Neutrophil (primary cell): ENCODE measurements around the gene MFSD1.

Experiments
- H3K27ac ChIP-seq: fragments of 200-600 bp; sonication (generic); 2 replicates; pipeline ENCODE4 v1.5.1; 2016; ENCODE audit warnings: mild to moderate bottlenecking, moderate library complexity
- H3K27me3 ChIP-seq: fragments of 200-600 bp; sonication (generic); 2 replicates; pipeline ENCODE4 v1.6.0; 2016; ENCODE audit warnings: mild to moderate bottlenecking
- H3K36me3 ChIP-seq: fragments of 200-600 bp; sonication (generic); 2 replicates; pipeline ENCODE4 v1.5.1; 2017
- H3K4me1 ChIP-seq, 2 experiments: fragments of 200-600 bp in 1 of 2; sonication (generic) in 1 of 2; 1 replicate in 1 of 2; 2 replicates in 1 of 2; pipeline versions ENCODE4 v1.5.1 to v1.6.1; 2013 to 2016; ENCODE audit warnings: low read depth in 1 of 2, low read length in 1 of 2, mild to moderate bottlenecking in 1 of 2, moderate library complexity in 1 of 2; ENCODE audit not compliant: control insufficient read depth in 1 of 2, insufficient read depth in 1 of 2
- H3K4me3 ChIP-seq, 2 experiments: fragments of 200-600 bp in 1 of 2; sonication (generic) in 1 of 2; 1 replicate in 1 of 2; 2 replicates in 1 of 2; pipeline ENCODE4 v1.5.1; 2013 to 2016; ENCODE audit warnings: low read depth in 1 of 2, low read length in 1 of 2, mild to moderate bottlenecking in 1 of 2, moderate library complexity in 1 of 2
- H3K9me3 ChIP-seq: fragments of 200-600 bp; sonication (generic); 2 replicates; pipeline ENCODE4 v1.5.1; 2016
- TF ChIP-seq, protein P1 (sequence below): fragments of 200-600 bp; sonication (generic); IDR thresholded peaks from 2 replicates; pipeline ENCODE4 v1.5.1; 2016; ENCODE audit warnings: antibody characterized with exemption

The MFSD1 gene

DNA sequence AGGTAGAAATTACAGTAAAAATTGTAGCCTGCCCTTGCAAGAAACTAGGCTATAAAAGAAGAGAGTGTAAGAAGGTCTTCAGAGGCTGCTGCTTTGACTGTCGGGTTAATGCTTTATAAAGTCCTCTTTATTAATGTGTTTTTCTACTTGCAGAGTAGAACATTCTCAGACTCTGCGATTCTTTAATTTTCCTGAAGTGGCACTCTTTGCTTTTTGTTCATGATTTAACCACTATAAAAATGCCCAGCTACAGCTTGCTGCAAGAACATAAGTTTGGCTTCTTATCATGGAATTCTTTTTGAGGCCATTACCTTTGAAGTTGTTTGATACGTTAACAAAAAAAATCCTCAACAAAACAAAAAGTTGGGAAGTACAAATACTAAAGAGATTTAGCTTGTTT lies 33.8 kb downstream of the MFSD1 start:
- peaks cover 27% of the 10 kb centered on the region for H3K36me3 ChIP-seq

DNA sequence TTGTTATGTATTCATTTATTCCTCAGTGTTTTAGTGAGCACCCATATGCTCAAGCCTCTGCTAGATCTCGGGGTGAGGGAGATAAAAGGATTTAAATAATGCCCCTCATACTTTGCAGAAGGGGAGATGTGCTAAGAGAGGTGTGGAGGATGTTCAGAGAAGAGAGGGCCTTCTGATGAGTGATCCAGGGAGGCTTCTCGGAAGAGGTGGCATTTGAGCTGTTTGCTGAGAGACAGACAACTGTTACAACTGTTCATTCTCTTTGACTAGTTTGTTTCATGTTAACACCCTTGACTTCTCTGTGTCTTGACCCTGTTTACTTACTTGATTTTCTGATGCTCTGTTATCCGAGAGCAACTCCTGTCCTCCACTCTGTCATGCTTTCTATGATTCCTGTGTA lies 34.5 kb downstream of the MFSD1 start:
- no peak overlapping the region for H3K4me3 ChIP-seq
- no peaks in the 10 kb centered on the region for H3K4me1 ChIP-seq
- no peak overlapping the region for H3K27ac ChIP-seq
- TF ChIP-seq, protein P1, sequence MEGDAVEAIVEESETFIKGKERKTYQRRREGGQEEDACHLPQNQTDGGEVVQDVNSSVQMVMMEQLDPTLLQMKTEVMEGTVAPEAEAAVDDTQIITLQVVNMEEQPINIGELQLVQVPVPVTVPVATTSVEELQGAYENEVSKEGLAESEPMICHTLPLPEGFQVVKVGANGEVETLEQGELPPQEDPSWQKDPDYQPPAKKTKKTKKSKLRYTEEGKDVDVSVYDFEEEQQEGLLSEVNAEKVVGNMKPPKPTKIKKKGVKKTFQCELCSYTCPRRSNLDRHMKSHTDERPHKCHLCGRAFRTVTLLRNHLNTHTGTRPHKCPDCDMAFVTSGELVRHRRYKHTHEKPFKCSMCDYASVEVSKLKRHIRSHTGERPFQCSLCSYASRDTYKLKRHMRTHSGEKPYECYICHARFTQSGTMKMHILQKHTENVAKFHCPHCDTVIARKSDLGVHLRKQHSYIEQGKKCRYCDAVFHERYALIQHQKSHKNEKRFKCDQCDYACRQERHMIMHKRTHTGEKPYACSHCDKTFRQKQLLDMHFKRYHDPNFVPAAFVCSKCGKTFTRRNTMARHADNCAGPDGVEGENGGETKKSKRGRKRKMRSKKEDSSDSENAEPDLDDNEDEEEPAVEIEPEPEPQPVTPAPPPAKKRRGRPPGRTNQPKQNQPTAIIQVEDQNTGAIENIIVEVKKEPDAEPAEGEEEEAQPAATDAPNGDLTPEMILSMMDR = no peak
- H3K27me3 ChIP-seq = no peaks in the 10 kb centered on the region
- H3K9me3 ChIP-seq = no peaks in the 10 kb centered on the region
- H3K36me3 ChIP-seq = peaks cover 21% of the 10 kb centered on the region

More for the DNA sequence above, 33.8 kb downstream of the MFSD1 start:
- Histone ChIP-seq H3K4me3 (no peak overlapping the region), H3K27ac (no peak overlapping the region), H3K4me1 (no peaks in the 10 kb centered on the region), H3K27me3 (no peaks in the 10 kb centered on the region), H3K9me3 (no peaks in the 10 kb centered on the region)
- TF ChIP-seq, protein P1 = no peak

DNA sequence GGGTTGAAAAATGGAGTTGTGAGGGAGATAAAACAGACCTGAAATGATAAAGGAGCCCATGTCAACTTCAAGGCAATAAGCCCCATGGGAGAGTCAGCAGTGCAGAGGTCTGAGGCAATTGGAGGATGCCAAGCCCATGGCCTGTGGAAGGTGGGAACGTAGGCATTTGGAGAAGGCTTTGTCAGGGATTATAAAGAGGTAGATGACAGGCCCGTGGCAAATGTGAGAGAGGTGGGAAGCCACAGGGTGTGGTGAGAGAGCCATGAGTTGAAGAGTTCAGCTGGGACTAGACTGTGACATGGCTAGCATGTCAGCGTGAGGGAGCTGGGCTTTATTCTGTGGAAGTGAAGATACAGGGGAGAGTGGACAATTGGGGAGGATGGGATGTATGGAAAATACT lies 35.4 kb downstream of the MFSD1 start:
- Histone ChIP-seq H3K4me1 (no peaks in the 10 kb centered on the region), H3K9me3 (no peaks in the 10 kb centered on the region), H3K27ac (no peak overlapping the region), H3K36me3 (peaks cover 12% of the 10 kb centered on the region), H3K27me3 (no peaks in the 10 kb centered on the region), H3K4me3 (no peak overlapping the region)
- TF ChIP-seq, protein P1 = no peak

DNA sequence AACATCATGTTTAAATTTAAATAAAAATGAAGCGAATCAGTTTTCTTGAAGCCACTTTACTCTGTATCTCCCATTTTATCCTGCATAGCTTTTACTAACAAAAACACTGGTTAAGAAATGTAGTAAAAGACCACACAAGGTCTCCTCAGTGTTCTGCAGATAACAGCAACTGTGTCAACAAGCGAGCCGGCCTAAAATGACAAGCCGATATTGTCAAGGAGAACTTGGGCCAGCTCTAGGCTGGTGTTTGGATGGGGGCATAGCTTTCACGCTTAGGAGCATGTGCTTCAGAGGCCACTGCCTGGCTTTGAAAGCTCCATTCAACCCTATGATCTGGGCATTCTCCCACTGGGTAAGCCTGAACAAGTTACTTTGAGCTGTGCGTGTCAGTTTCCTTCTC lies 38.1 kb downstream of the MFSD1 start:
- TF ChIP-seq, protein P1 = no peak
- H3K9me3 ChIP-seq = no peaks in the 10 kb centered on the region
- H3K27me3 ChIP-seq = no peaks in the 10 kb centered on the region
- no peak overlapping the region for H3K27ac ChIP-seq
- H3K4me1 ChIP-seq = no peaks in the 10 kb centered on the region
- H3K4me3 ChIP-seq = no peak overlapping the region
- H3K36me3 ChIP-seq = no peaks in the 10 kb centered on the region

DNA sequence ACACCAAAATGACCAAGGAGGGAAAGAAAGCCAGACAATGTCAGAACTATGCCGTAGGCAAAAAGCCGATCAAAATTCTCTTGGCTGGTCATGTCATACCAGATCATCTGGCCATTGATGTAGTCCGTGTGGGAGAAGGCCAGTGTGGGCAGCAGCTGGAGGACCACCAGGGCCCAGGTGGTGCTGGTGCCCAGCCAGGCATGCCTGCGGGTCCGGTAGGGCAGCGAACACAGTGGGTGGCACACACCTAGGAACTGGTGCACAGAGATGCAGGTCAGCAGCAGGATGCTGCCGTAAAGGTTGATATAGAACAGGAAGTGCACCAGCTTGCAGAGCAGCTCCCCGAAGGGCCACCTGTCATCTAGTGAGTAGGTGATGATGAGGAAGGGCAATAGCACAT lies 39.5 kb downstream of the MFSD1 start:
- TF ChIP-seq, protein P1 = no peak
- Histone ChIP-seq H3K27ac (no peak overlapping the region), H3K9me3 (no peaks in the 10 kb centered on the region), H3K4me1 (no peaks in the 10 kb centered on the region), H3K4me3 (no peak overlapping the region), H3K36me3 (no peaks in the 10 kb centered on the region), H3K27me3 (no peaks in the 10 kb centered on the region)

DNA sequence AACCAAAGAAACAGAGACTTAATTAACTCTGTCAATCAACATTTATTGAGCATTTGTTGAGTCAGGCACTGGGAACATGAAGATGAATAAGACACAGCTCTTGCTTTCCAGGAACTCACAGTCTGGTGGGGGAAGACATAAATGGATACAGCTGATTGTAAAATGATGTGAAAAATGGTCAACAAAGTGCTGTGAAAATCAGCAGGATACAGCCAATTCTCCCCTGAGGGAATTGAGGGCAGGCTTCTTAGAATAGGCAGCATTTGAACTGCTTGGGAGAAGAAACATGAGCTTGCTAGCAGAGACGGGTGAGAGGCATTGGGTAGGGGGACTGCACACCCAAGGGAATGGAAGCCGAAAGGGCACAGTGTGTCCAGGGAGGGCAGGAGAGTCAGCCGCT lies 41.1 kb downstream of the MFSD1 start:
- Histone ChIP-seq H3K27ac (no peak overlapping the region), H3K36me3 (no peaks in the 10 kb centered on the region), H3K4me1 (no peaks in the 10 kb centered on the region), H3K9me3 (no peaks in the 10 kb centered on the region), H3K27me3 (no peaks in the 10 kb centered on the region), H3K4me3 (no peak overlapping the region)
- TF ChIP-seq, protein P1 = no peak
